ENCODE data around the gene CFAP70.
"Not testable (repeated sequence)": the region's sequence is repeated elsewhere in the genome, so short reads cannot be mapped to it uniquely, and the experiment has no call there.

CFAP70 gene
- total RNA-seq: 4.7 to 7.0 (median 5.8) reads per million in 3 donors

- peak within 1 kb of the TSS; percentile 60 for H3K4me3 ChIP-seq (ENCODE audit: insufficient read depth, low read depth, low read length, poor library complexity, severe bottlenecking)
- DNase-seq: peak; percentile 83 to 89 (median 87)
- peak within 1 kb of the TSS; percentile 83 for H3K27ac ChIP-seq (ENCODE audit: insufficient read depth, low read length, poor library complexity, severe bottlenecking)
- no peaks in the 10 kb centered on the region for H3K27me3 ChIP-seq (replicated peaks; ENCODE audit: control insufficient read depth, insufficient read depth, low read length, poor library complexity, severe bottlenecking)
- no peaks in the 10 kb centered on the region for H3K36me3 ChIP-seq (ENCODE audit: control insufficient read depth, insufficient read depth, low read length)
- no peaks in the 10 kb centered on the region for H3K9me3 ChIP-seq (ENCODE audit: control insufficient read depth, low read length)
- peaks cover 7% of the 10 kb centered on the region for H3K4me1 ChIP-seq (ENCODE audit: control insufficient read depth, insufficient read depth, low read length, poor library complexity, severe bottlenecking)
These were observed at the start of gene CFAP70 for GRCh38 chr10:73358331-73359279. Gene CFAP70, minus strand, starts transcription at chr10:73358864. Its CDS starts 4,068 bp downstream, at chr10:73354796.

DNA sequence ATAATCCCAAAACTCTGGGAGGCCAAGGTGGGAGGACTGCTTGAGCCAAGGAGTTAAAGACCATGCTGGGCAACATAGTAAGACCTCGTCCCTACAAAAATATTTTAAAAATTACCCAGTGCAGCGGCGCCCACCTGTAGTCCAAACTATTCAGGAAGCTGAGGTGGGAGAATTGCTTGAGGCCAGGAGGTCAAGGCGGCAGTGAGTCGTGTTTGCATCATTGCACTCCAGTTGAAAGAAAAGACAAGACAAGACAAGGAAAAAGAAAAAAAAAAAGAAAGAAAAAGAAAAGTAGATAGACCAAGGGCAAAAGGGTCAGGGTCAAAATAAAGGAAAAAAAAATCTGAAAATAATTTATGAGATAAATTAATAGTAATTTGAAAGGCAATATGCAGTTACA lies 49.4 kb upstream of the CFAP70 start:
- Histone ChIP-seq H3K9me3 (ENCODE audit: control insufficient read depth, low read length) (no peaks in the 10 kb centered on the region), H3K4me1 (ENCODE audit: control insufficient read depth, insufficient read depth, low read length, poor library complexity, severe bottlenecking) (peaks cover 11% of the 10 kb centered on the region), H3K27ac (ENCODE audit: insufficient read depth, low read length, poor library complexity, severe bottlenecking) (no peak overlapping the region), H3K36me3 (ENCODE audit: control insufficient read depth, insufficient read depth, low read length) (peaks cover 6% of the 10 kb centered on the region), H3K27me3 (replicated peaks; ENCODE audit: control insufficient read depth, insufficient read depth, low read length, poor library complexity, severe bottlenecking) (no peaks in the 10 kb centered on the region), H3K4me3 (ENCODE audit: insufficient read depth, low read depth, low read length, poor library complexity, severe bottlenecking) (no peak overlapping the region)
- DNase-seq: no peak

GRCh38 chr10:73407495-73407894 lies 48.8 kb upstream of the CFAP70 start:
- H3K36me3 ChIP-seq (ENCODE audit: control insufficient read depth, insufficient read depth, low read length): peaks cover 6% of the 10 kb centered on the region
- no peak overlapping the region for H3K27ac ChIP-seq (ENCODE audit: insufficient read depth, low read length, poor library complexity, severe bottlenecking)
- no peak overlapping the region for H3K4me3 ChIP-seq (ENCODE audit: insufficient read depth, low read depth, low read length, poor library complexity, severe bottlenecking)
- H3K4me1 ChIP-seq (ENCODE audit: control insufficient read depth, insufficient read depth, low read length, poor library complexity, severe bottlenecking): peaks cover 6% of the 10 kb centered on the region
- H3K9me3 ChIP-seq (ENCODE audit: control insufficient read depth, low read length): no peaks in the 10 kb centered on the region
- no peak for DNase-seq
- H3K27me3 ChIP-seq (replicated peaks; ENCODE audit: control insufficient read depth, insufficient read depth, low read length, poor library complexity, severe bottlenecking): no peaks in the 10 kb centered on the region

DNA sequence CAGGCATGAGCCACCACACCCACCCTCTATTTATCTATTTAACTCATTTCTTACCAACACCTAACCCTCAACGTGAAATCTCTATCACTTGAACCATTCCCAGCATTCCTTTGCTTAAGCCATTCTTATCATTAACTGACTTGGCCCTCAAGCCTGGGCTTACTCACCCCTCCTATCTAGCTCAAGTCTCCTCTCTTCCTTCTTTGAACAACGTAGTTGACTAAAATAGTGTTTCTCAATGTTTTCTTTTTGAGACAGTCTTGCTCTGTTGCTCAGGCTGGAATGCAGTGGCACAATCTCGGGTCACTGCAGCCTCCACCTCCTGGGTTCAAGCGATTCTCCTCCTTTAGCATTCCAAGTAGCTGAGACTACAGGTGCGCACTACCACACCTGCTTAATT lies 48.2 kb upstream of the CFAP70 start:
- Histone ChIP-seq H3K4me3 (ENCODE audit: insufficient read depth, low read depth, low read length, poor library complexity, severe bottlenecking) (no peak overlapping the region), H3K36me3 (ENCODE audit: control insufficient read depth, insufficient read depth, low read length) (peaks cover 6% of the 10 kb centered on the region), H3K27ac (ENCODE audit: insufficient read depth, low read length, poor library complexity, severe bottlenecking) (no peak overlapping the region), H3K9me3 (ENCODE audit: control insufficient read depth, low read length) (no peaks in the 10 kb centered on the region), H3K4me1 (ENCODE audit: control insufficient read depth, insufficient read depth, low read length, poor library complexity, severe bottlenecking) (peaks cover 2% of the 10 kb centered on the region), H3K27me3 (replicated peaks; ENCODE audit: control insufficient read depth, insufficient read depth, low read length, poor library complexity, severe bottlenecking) (no peaks in the 10 kb centered on the region)
- no peak for DNase-seq

DNA sequence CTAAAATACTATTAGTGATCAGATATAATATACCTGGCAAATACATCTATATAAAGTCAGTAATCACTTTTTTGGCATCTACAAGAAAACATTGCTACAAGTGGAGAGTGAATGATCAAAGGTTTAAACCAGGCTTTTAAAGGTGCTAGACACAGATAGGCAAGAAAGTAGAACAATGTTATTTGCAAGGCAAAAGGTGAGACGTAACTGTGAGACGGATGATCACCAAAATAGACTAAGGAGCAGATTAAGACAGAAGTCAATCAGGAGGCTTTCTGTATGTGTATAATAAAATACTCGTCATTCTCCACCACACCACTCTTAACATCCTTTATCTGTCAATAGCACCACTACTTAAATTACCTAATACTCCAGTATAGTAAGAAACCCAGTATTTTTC lies 46.9 kb upstream of the CFAP70 start:
- no peaks in the 10 kb centered on the region for H3K4me1 ChIP-seq (ENCODE audit: control insufficient read depth, insufficient read depth, low read length, poor library complexity, severe bottlenecking)
- H3K27ac ChIP-seq (ENCODE audit: insufficient read depth, low read length, poor library complexity, severe bottlenecking): no peak overlapping the region
- no peaks in the 10 kb centered on the region for H3K27me3 ChIP-seq (replicated peaks; ENCODE audit: control insufficient read depth, insufficient read depth, low read length, poor library complexity, severe bottlenecking)
- no peak for DNase-seq
- peaks cover 6% of the 10 kb centered on the region for H3K36me3 ChIP-seq (ENCODE audit: control insufficient read depth, insufficient read depth, low read length)
- H3K9me3 ChIP-seq (ENCODE audit: control insufficient read depth, low read length): no peaks in the 10 kb centered on the region
- no peak overlapping the region for H3K4me3 ChIP-seq (ENCODE audit: insufficient read depth, low read depth, low read length, poor library complexity, severe bottlenecking)

- Histone ChIP-seq H3K4me3 (ENCODE audit: insufficient read depth, low read depth, low read length, poor library complexity, severe bottlenecking) (no peak overlapping the region), H3K4me1 (ENCODE audit: control insufficient read depth, insufficient read depth, low read length, poor library complexity, severe bottlenecking) (no peaks in the 10 kb centered on the region), H3K27ac (ENCODE audit: insufficient read depth, low read length, poor library complexity, severe bottlenecking) (no peak overlapping the region), H3K27me3 (replicated peaks; ENCODE audit: control insufficient read depth, insufficient read depth, low read length, poor library complexity, severe bottlenecking) (no peaks in the 10 kb centered on the region), H3K9me3 (ENCODE audit: control insufficient read depth, low read length) (no peaks in the 10 kb centered on the region), H3K36me3 (ENCODE audit: control insufficient read depth, insufficient read depth, low read length) (peaks cover 6% of the 10 kb centered on the region)
- no peak for DNase-seq
These were observed 46.0 kb upstream of the CFAP70 start for GRCh38 chr10:73404690-73405089.

- Histone ChIP-seq H3K4me1 (ENCODE audit: control insufficient read depth, insufficient read depth, low read length, poor library complexity, severe bottlenecking) (no peaks in the 10 kb centered on the region), H3K4me3 (ENCODE audit: insufficient read depth, low read depth, low read length, poor library complexity, severe bottlenecking) (no peak overlapping the region), H3K9me3 (ENCODE audit: control insufficient read depth, low read length) (no peaks in the 10 kb centered on the region), H3K27me3 (replicated peaks; ENCODE audit: control insufficient read depth, insufficient read depth, low read length, poor library complexity, severe bottlenecking) (no peaks in the 10 kb centered on the region), H3K36me3 (ENCODE audit: control insufficient read depth, insufficient read depth, low read length) (peaks cover 26% of the 10 kb centered on the region), H3K27ac (ENCODE audit: insufficient read depth, low read length, poor library complexity, severe bottlenecking) (no peak overlapping the region)
- no peak for DNase-seq
These were observed 43.0 kb upstream of the CFAP70 start for GRCh38 chr10:73401636-73402035.

- DNase-seq: no peak
- peaks cover 46% of the 10 kb centered on the region for H3K36me3 ChIP-seq (ENCODE audit: control insufficient read depth, insufficient read depth, low read length)
- no peaks in the 10 kb centered on the region for H3K27me3 ChIP-seq (replicated peaks; ENCODE audit: control insufficient read depth, insufficient read depth, low read length, poor library complexity, severe bottlenecking)
- H3K27ac ChIP-seq (ENCODE audit: insufficient read depth, low read length, poor library complexity, severe bottlenecking): no peak overlapping the region
- no peak overlapping the region for H3K4me3 ChIP-seq (ENCODE audit: insufficient read depth, low read depth, low read length, poor library complexity, severe bottlenecking)
- H3K9me3 ChIP-seq (ENCODE audit: control insufficient read depth, low read length): no peaks in the 10 kb centered on the region
- H3K4me1 ChIP-seq (ENCODE audit: control insufficient read depth, insufficient read depth, low read length, poor library complexity, severe bottlenecking): no peaks in the 10 kb centered on the region
These were observed 40.4 kb upstream of the CFAP70 start for GRCh38 chr10:73399063-73399462.

GRCh38 chr10:73398024-73398423 lies 39.4 kb upstream of the CFAP70 start:
- DNase-seq: no peak
- no peak overlapping the region for H3K4me3 ChIP-seq (ENCODE audit: insufficient read depth, low read depth, low read length, poor library complexity, severe bottlenecking)

DNA sequence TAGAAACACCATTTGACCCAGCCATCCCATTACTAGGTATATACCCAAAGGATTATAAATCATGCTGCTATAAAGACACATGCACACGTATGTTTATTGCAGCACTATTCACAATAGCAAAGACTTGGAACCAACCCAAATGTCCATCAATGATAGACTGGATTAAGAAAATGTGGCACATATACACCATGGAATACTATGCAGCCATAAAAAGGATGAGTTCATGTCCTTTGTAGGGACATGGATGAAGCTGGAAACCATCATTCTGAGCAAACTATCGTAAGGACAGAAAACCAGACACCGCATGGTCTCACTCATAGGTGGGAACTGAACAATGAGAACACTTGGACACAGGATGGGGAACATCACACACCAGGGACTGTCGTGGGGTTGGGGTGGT lies 35.7 kb upstream of the CFAP70 start:
- not testable (repeated sequence) for H3K9me3 ChIP-seq (ENCODE audit: control insufficient read depth, low read length); H3K4me1 ChIP-seq (ENCODE audit: control insufficient read depth, insufficient read depth, low read length, poor library complexity, severe bottlenecking); H3K4me3 ChIP-seq (ENCODE audit: insufficient read depth, low read depth, low read length, poor library complexity, severe bottlenecking); H3K27me3 ChIP-seq (replicated peaks; ENCODE audit: control insufficient read depth, insufficient read depth, low read length, poor library complexity, severe bottlenecking); H3K27ac ChIP-seq (ENCODE audit: insufficient read depth, low read length, poor library complexity, severe bottlenecking); DNase-seq
- peaks cover 58% of the 10 kb centered on the region for H3K36me3 ChIP-seq (ENCODE audit: control insufficient read depth, insufficient read depth, low read length)

More at GRCh38 chr10:73398024-73398423, 39.4 kb upstream of the CFAP70 start:
- H3K27me3 ChIP-seq (replicated peaks; ENCODE audit: control insufficient read depth, insufficient read depth, low read length, poor library complexity, severe bottlenecking): no peaks in the 10 kb centered on the region
- no peaks in the 10 kb centered on the region for H3K9me3 ChIP-seq (ENCODE audit: control insufficient read depth, low read length)
- no peaks in the 10 kb centered on the region for H3K4me1 ChIP-seq (ENCODE audit: control insufficient read depth, insufficient read depth, low read length, poor library complexity, severe bottlenecking)
- H3K27ac ChIP-seq (ENCODE audit: insufficient read depth, low read length, poor library complexity, severe bottlenecking): no peak overlapping the region
- H3K36me3 ChIP-seq (ENCODE audit: control insufficient read depth, insufficient read depth, low read length): peaks cover 46% of the 10 kb centered on the region
